ENCODE data around the gene ASAH2. TPM values are rescaled to one million over a fixed set of nuclear protein-coding genes. Genes with fewer than 3 reads are reported as not detected.

Gene ASAH2
- total and polyA plus RNA-seq, 2 of the 13 experiments (the other 11 are each of a cell fraction or from before 2014, with no cell fraction given), result 16.0 to 17.9 TPM

DNA sequence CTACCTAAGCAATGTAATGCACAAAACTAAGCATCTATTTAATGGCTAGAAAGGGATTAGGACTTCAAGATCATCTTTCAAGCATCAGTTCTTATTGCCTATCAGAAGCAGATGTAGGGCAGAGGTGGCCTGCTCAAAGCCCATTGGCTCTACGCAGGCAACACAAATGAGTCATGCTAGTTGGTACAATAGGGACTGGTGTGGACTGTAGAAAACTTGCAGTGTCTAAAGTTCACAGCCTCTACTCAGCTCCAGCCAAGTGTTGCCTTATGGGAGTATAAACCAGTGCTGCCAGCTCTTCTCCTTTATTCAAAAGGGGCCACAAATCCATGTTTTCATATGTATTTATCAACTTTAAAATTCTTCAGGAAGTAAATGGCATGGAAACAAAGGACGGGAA lies 31.7 kb downstream of the ASAH2 start:
- intact Hi-C loops (cut with micrococcal nuclease; ENCODE audit: unreplicated experiment), result loop anchor here (5.0 kb wide), 1 partner anchor 277 kb away; the partner anchor contains the start of genes PARG and TIMM23B
- no peaks in the 10 kb centered on the region for H3K36me3 ChIP-seq (replicated peaks in 1 of 2; ENCODE audit: control insufficient read depth in 1 of 2, insufficient read depth in 2 of 2, low read length in 2 of 2)
- TF ChIP-seq, protein P1, sequence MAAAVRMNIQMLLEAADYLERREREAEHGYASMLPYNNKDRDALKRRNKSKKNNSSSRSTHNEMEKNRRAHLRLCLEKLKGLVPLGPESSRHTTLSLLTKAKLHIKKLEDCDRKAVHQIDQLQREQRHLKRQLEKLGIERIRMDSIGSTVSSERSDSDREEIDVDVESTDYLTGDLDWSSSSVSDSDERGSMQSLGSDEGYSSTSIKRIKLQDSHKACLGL (CRISPR knock-in tag; IDR thresholded peaks at IDR 0.05), result no peak
- TF ChIP-seq FOXM1 (CRISPR knock-in tag; IDR thresholded peaks at IDR 0.05) (0 out of 2 replicates have a peak, but pooled peaks have one; percentile 28), FOSL2 (CRISPR knock-in tag; IDR thresholded peaks at IDR 0.05) (peak; percentile 96), PPARG (CRISPR knock-in tag; conservative IDR thresholded peaks at IDR 0.05) (peak; percentile 93), ZNF644 (CRISPR knock-in tag; IDR thresholded peaks at IDR 0.05; ENCODE audit: low read depth) (peak; percentile 63; the same call in 1 of the 2 replicates), MED1 (CRISPR knock-in tag; IDR thresholded peaks at IDR 0.05) (peak; percentile 24; the same call in 1 of the 2 replicates), HNF4G (IDR thresholded peaks at IDR 0.05; ENCODE audit: borderline replicate concordance, low read depth, low read length) (peak; percentile 36; the same call in 1 of the 2 replicates), HNF4G (CRISPR knock-in tag; IDR thresholded peaks at IDR 0.05; ENCODE audit: borderline replicate concordance, low read depth) (no peak), JUND (CRISPR knock-in tag; IDR thresholded peaks at IDR 0.05) (peak; percentile 73; the same call in 1 of the 2 replicates), SUZ12 (IDR thresholded peaks at IDR 0.05; ENCODE audit: low read depth, low read length) (no peak), ZMYM2 (CRISPR knock-in tag; IDR thresholded peaks at IDR 0.05) (0 out of 2 replicates have a peak, but pooled peaks have one; percentile 53), ZNF709 (CRISPR knock-in tag; IDR thresholded peaks at IDR 0.05) (no peak), MAFK (conservative IDR thresholded peaks at IDR 0.05 in 1 of 2, IDR thresholded peaks at IDR 0.05 in 1 of 2; ENCODE audit: low read length in 2 of 2) (no peak), CREB1 (IDR thresholded peaks at IDR 0.05) (no peak), CREB1 (CRISPR knock-in tag; IDR thresholded peaks at IDR 0.05) (0 out of 2 replicates have a peak, but pooled peaks have one; percentile 21), RXRA (CRISPR knock-in tag; IDR thresholded peaks at IDR 0.05) (peak; percentile 7; the same call in 1 of the 2 replicates), ZFP36 (IDR thresholded peaks at IDR 0.05; ENCODE audit: borderline replicate concordance, low read depth, low read length, partially characterized antibody) (peak; percentile 84), NFIC (IDR thresholded peaks at IDR 0.05; ENCODE audit: low read length) (0 out of 2 replicates have a peak, but pooled peaks have one; percentile 11), EHMT2 (IDR thresholded peaks at IDR 0.05; ENCODE audit: borderline replicate concordance, low read depth, low read length) (0 out of 2 replicates have a peak, but pooled peaks have one; percentile 58), HNF4A (CRISPR knock-in tag; IDR thresholded peaks at IDR 0.05) (peak; percentile 70)
- TF ChIP-seq, protein P2, sequence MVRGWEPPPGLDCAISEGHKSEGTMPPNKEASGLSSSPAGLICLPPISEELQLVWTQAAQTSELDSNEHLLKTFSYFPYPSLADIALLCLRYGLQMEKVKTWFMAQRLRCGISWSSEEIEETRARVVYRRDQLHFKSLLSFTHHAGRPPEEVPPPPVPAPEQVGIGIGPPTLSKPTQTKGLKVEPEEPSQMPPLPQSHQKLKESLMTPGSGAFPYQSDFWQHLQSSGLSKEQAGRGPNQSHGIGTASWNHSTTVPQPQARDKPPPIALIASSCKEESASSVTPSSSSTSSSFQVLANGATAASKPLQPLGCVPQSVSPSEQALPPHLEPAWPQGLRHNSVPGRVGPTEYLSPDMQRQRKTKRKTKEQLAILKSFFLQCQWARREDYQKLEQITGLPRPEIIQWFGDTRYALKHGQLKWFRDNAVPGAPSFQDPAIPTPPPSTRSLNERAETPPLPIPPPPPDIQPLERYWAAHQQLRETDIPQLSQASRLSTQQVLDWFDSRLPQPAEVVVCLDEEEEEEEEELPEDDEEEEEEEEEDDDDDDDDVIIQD (CRISPR knock-in tag; IDR thresholded peaks at IDR 0.05; ENCODE audit: low read depth), result peak; percentile 54; the same call in 1 of the 2 replicates
- TF ChIP-seq, protein P3, sequence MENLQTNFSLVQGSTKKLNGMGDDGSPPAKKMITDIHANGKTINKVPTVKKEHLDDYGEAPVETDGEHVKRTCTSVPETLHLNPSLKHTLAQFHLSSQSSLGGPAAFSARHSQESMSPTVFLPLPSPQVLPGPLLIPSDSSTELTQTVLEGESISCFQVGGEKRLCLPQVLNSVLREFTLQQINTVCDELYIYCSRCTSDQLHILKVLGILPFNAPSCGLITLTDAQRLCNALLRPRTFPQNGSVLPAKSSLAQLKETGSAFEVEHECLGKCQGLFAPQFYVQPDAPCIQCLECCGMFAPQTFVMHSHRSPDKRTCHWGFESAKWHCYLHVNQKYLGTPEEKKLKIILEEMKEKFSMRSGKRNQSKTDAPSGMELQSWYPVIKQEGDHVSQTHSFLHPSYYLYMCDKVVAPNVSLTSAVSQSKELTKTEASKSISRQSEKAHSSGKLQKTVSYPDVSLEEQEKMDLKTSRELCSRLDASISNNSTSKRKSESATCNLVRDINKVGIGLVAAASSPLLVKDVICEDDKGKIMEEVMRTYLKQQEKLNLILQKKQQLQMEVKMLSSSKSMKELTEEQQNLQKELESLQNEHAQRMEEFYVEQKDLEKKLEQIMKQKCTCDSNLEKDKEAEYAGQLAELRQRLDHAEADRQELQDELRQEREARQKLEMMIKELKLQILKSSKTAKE (CRISPR knock-in tag; IDR thresholded peaks at IDR 0.05; ENCODE audit: borderline replicate concordance), result 0 out of 2 replicates have a peak, but pooled peaks have one; percentile 15
- TF ChIP-seq, protein P4, sequence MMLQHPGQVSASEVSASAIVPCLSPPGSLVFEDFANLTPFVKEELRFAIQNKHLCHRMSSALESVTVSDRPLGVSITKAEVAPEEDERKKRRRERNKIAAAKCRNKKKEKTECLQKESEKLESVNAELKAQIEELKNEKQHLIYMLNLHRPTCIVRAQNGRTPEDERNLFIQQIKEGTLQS (CRISPR knock-in tag; IDR thresholded peaks at IDR 0.05), result 0 out of 2 replicates have a peak, but pooled peaks have one; percentile 32

More for the DNA sequence above, 31.7 kb downstream of the ASAH2 start:
- peak overlapping the region; percentile 40; the same call in 1 of the 2 replicates for H3K4me2 ChIP-seq (ENCODE audit: low read depth, low read length)
- no TSS peak for BruUV-seq (replicated peaks)
- no peak overlapping the region for H2AFZ ChIP-seq (ENCODE audit: low read length)
- no peaks in the 10 kb centered on the region for H3K79me2 ChIP-seq (ENCODE audit: insufficient read depth, low read length)
- FAIRE-seq (peak; percentile 44), DNase-seq (ENCODE audit: low spot score) (peak; percentile 69), ATAC-seq (peak; percentile 81)
- no peak overlapping the region for H3K9ac ChIP-seq (ENCODE audit: insufficient read depth, low read depth, low read length)
- 44% methylated on average over 2 of the region's 2 CpGs for WGBS (ENCODE audit: low lambda C conversion rate)
- no peak overlapping the region for H3K4me3 ChIP-seq (replicated peaks in 1 of 3; ENCODE audit: insufficient read depth in 1 of 3, low read depth in 2 of 3, low read length in 3 of 3)
- CTCF ChIA-PET (ENCODE audit: low intra/inter-chr PET ratio, low total read pairs), result no interaction called here
- POLR2A ChIA-PET, result interaction anchor here (1.0 kb wide), 1 partner anchor 15 kb away, joined by 3 read pairs; no protein-coding TSS in a partner anchor
- no peaks in the 10 kb centered on the region for H3K27me3 ChIP-seq (ENCODE audit: control insufficient read depth in 1 of 2, insufficient read depth in 2 of 2, low read length in 2 of 2)
- H3K4me1 ChIP-seq (ENCODE audit: insufficient read depth, low read length), result peaks cover 44% of the 10 kb centered on the region
- no peaks in the 10 kb centered on the region for H3K9me3 ChIP-seq (ENCODE audit: low read length)
- H3K27ac ChIP-seq (ENCODE audit: extremely low read length, insufficient read depth, low read length), result peak overlapping the region; percentile 52
- H4K20me1 ChIP-seq (ENCODE audit: insufficient read depth, low read length), result no peaks in the 10 kb centered on the region
- in situ Hi-C loops (cut with HindIII; ENCODE audit: extremely low pct_ligation_motif_present, low pct_unique_long_range_greater_than_20kb), result loop anchor here (25.0 kb wide), 1 partner anchor 632 kb away; no protein-coding TSS in a partner anchor

All from HepG2 (cell line).